ENCODE data around the gene A1BG.

Gene A1BG

GRCh38 chr19:58300620-58301019 is 52.7 kb downstream of the A1BG start:
- no peak for DNase-seq (ENCODE audit: low read depth in 4 of 4, low spot score in 1 of 4)

GRCh38 chr19:58296104-58296503 is 57.2 kb downstream of the A1BG start:
- DNase-seq (ENCODE audit: low read depth in 4 of 4, low spot score in 1 of 4): no peak
